Posterior cingulate gyrus (tissue), 11 donors: ENCODE data around the gene COPE.
"Not testable (repeated sequence)": the region's sequence is repeated elsewhere in the genome, so short reads cannot be mapped to it uniquely, and the experiment has no call there.

Experiments used
- DNase-seq, 10 donors: peaks; one replicate each; pipeline versions ENCODE4 v3.0.0 to v3.0.0-alpha.2; 2020 to 2021; ENCODE audit warnings: mixed read lengths in 3 of 10
- intact Hi-C: fragments of 100-400 bp; cut with DNase I; formaldehyde crosslinking; loops from one replicate; pipeline ENCODE4 v1.15.1; 2023

The COPE gene

GRCh38 chr19:18912933-18913332, 6.3 kb downstream of the COPE start:
- intact Hi-C loops = no loop called here
- peak in 1 of 10 donors; percentile 67 for DNase-seq

- intact Hi-C loops = no loop called here
- DNase-seq = peak in 1 of 10 donors; percentile 81
These were observed 8.3 kb downstream of the COPE start for GRCh38 chr19:18910801-18911436.

- peak in 1 of 10 donors; percentile 80 for DNase-seq
- intact Hi-C loops = no loop called here
These were observed 9.2 kb downstream of the COPE start for GRCh38 chr19:18910010-18910409.

- peak in 1 of 10 donors; percentile 84 for DNase-seq
- intact Hi-C loops = no loop called here
These were observed 10.1 kb downstream of the COPE start for GRCh38 chr19:18908917-18909619.

- peak; percentile 66 to 97 (median 82) for DNase-seq
- intact Hi-C loops = no loop called here
These were observed 12.3 kb downstream of the COPE start for GRCh38 chr19:18906605-18907519.

GRCh38 chr19:18905513-18906236, 13.5 kb downstream of the COPE start:
- no peak for DNase-seq
- intact Hi-C loops = no loop called here

- intact Hi-C loops = no loop called here
- no peak for DNase-seq
These were observed 14.1 kb downstream of the COPE start for GRCh38 chr19:18905058-18905456.

- DNase-seq = peak; percentile 17 to 91 (median 61)
- intact Hi-C loops = no loop called here
These were observed 14.7 kb downstream of the COPE start for GRCh38 chr19:18904334-18905057.

DNA sequence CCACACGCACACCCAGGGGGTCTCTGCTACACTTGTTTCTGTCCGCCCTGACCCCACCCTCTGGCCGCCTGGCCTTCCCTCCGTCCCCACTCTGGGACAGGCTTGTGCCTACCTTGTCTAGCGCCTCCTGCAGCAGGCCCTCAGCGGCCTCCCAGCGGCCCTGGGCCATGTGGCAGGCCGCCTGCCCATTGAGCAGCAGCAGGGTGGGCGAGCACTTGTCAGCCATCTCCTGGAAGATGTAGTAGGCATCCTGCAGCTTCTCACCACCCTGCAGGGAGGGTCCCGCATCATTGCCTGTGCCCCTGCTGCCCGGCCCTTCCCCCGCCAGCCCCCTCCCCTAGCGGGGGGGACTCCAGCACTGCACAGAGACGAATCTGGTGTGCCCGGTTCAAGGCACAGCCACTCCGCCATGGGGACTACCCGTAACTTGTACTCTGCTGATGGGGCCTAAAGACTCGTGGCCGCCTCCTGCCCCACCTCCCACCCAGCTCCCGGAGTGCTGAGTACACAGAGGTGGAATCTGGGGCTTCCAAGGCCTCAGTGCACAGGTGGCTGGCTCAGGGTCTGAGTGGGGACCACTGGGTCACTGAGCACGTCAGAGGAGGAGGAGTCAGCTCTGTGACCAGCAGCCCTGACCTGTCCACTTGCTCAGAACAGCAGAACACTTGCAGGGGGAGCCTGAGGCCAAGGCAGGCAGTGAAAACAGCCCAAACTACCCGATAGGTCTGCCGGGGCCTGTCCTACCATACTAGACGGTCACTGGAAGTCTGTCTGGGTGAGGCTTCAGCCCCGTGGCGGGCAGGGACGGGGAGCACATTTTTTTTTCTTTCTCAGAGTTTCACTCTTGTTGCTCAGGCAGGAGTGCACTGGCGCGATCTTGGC, 15.8 kb downstream of the COPE start:
- intact Hi-C loops = no loop called here
- DNase-seq = peak in 1 of 10 donors; percentile 81

DNA sequence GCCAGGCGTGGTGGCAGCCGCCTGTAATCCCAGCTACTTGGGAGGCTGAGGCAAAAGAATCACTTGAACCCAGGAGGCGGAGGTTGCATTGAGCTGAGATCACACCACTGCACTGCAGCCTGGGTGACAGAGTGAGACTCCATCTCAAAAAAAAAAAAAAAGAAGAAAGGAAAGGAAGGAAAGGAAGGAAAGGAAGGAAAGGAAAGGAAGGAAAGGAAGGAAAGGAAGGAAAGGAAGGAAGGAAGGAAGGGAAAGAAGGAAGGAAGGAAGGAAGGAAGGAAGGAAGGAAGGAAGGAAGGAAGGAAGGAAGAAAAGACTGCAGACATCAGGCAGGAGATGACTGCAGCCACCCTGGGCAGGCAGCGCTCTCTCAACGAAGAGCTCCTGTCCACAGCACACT, 16.7 kb downstream of the COPE start:
- intact Hi-C loops, DNase-seq: not testable (repeated sequence)

DNA sequence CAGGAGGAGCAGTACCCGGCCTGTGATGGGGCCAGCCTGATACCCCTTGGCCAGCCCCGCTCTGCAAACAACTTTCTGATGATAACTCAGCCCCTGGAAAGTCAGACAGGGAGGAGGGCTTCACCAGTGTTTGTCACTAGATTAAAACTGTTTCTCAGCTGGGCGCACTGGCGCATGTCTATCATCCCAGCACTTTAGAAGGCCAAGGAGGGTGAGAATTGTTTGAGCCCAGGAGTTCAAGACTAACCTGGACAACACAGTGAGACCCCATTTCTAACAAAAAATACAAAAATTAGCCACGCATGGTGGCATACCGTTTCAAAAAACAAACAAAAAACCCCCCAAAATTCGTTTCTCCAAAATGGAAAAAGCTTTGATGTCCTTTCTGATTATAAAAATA, 17.7 kb downstream of the COPE start:
- DNase-seq = no peak
- intact Hi-C loops = no loop called here

- peak in 1 of 10 donors; percentile 75 for DNase-seq
- intact Hi-C loops = no loop called here
These were observed 18.3 kb downstream of the COPE start for GRCh38 chr19:18900700-18901481.

DNA sequence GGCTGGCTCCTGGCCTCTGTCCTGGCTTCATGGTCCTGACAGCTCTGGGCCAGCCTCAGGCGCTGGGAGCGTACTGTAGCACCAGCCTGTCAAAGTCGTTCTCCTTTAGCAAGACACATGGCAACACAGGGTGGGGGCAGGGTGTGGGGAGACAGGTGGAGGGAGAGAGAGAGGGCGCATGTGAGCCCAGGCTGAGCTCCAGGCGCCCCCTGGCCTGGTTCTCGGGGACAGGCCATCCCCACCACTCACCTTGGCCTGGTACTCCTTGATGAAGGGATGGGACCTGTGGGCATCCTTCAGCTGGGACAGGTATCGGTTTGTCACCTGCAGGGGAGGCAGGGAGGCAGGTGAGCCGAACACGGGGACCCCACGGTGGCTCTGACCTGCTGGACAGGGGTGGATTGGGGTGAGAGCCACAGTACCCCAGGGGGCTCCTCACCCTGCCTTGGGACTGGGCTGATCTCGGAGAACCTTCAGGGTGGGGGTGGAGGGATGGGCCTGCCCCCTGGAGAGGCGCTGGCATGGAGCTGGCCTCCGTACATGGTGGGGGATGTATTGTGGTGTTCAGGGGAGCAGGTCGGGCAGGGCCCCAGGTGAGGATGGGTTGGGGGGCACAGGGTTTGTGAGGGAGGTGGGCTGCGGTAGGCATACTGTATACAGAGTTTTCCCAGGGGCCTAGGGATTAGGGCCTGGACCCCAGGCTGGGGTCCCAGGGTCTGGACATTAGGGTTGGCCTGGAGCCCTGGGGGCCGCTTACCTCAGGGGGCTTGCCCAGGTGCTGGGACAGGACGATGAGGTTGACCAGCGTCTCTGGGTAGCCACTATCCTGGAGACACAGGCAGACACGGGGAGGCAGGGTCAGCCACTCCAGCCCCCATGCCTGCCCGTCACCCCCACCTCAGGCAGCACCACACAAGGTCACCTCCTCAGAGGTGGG, 19.3 kb downstream of the COPE start:
- intact Hi-C loops = no loop called here
- peak in 1 of 10 donors; percentile 69 for DNase-seq

GRCh38 chr19:18898607-18899408, 20.4 kb downstream of the COPE start:
- no peak for DNase-seq
- intact Hi-C loops = no loop called here

DNA sequence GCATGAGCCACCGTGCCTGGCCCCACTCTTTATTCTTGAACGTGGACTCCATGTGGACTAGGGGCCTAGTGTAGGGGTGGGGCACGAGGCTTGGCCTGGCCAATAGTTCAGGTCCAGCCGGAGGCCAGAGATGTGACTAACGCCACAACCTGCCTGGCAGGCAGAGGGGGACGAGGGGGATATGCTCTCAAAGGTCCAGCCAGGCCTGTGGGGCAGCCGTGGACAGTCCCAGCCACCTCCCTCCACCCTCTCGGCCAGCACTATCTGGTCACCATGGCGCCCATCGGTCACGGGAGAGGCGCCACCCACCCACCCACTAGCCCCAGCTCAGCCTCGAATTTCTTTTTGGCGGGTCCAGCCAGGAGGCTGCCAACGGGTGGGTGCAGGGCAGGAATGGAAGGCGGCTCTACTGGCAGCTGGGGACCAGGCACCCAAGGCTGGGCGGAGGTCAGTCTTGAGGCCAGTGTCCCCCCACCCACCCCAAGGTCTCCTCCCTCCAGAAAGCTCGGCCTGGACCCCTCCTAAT, 21.0 kb downstream of the COPE start:
- DNase-seq = no peak
- intact Hi-C loops = no loop called here
